Mesodermal cell (in vitro differentiated cells): ENCODE data around the gene KIF1A.
"Not testable (repeated sequence)": the region's sequence is repeated elsewhere in the genome, so short reads cannot be mapped to it uniquely, and the experiment has no call there.

Source experiments
- H3K27ac ChIP-seq: 2 replicates; pipeline ENCODE4 v1.7.0; 2013; ENCODE audit warnings: mild to moderate bottlenecking, low read depth, low read length, moderate library complexity; ENCODE audit not compliant: severe bottlenecking
- H3K36me3 ChIP-seq: 2 replicates; pipeline ENCODE4 v1.7.1; 2013; ENCODE audit warnings: mild to moderate bottlenecking, low read length, moderate library complexity; ENCODE audit not compliant: control insufficient read depth, insufficient read depth
- H3K4me1 ChIP-seq: one replicate; pipeline ENCODE4 v1.7.1; 2013; ENCODE audit warnings: mild to moderate bottlenecking, low read length; ENCODE audit not compliant: insufficient read depth, control insufficient read depth, poor library complexity, severe bottlenecking
- H3K4me3 ChIP-seq: 2 replicates; pipeline ENCODE4 v1.7.0; 2013; ENCODE audit warnings: low read length, control low read depth, mild to moderate bottlenecking; ENCODE audit not compliant: insufficient read depth, poor library complexity, severe bottlenecking; ENCODE audit errors: extremely low read depth
- H3K9me3 ChIP-seq: 2 replicates; pipeline ENCODE4 v1.7.1; 2013; ENCODE audit warnings: mild to moderate bottlenecking, low read length, moderate library complexity; ENCODE audit not compliant: control insufficient read depth
- WGBS, 2 experiments: methylation state at CpG; one replicate each; pipeline ENCODE4 v1.1.5; 2013; ENCODE audit warnings: missing lambda C conversion rate in 2 of 2; ENCODE audit not compliant: insufficient coverage in 2 of 2; 5-methylcytosine and 5-hydroxymethylcytosine counted together

KIF1A gene

GRCh38 chr2:240782221-240782885 is 37.7 kb downstream of the KIF1A start:
- 89 to 95% methylated on average over 15 to 29 of the region's 43 CpGs for WGBS, 2 experiments
- H3K27ac ChIP-seq = no peak overlapping the region
- no peaks in the 10 kb centered on the region for H3K9me3 ChIP-seq
- H3K36me3 ChIP-seq = no peaks in the 10 kb centered on the region
- H3K4me1 ChIP-seq = no peaks in the 10 kb centered on the region
- no peak overlapping the region for H3K4me3 ChIP-seq

GRCh38 chr2:240781471-240782220 is 38.4 kb downstream of the KIF1A start:
- H3K4me1 ChIP-seq = no peaks in the 10 kb centered on the region
- WGBS, 2 experiments = 95% methylated on average over 56 to 58 of the region's 58 CpGs

GRCh38 chr2:240780023-240780700 is 39.9 kb downstream of the KIF1A start:
- H3K9me3 ChIP-seq = no peaks in the 10 kb centered on the region
- H3K4me1 ChIP-seq = no peaks in the 10 kb centered on the region
- no peaks in the 10 kb centered on the region for H3K36me3 ChIP-seq
- 91% methylated on average over 39 of the region's 39 CpGs for WGBS, 2 experiments
- H3K4me3 ChIP-seq = no peak overlapping the region
- no peak overlapping the region for H3K27ac ChIP-seq

More at GRCh38 chr2:240781471-240782220, 38.4 kb downstream of the KIF1A start:
- Histone ChIP-seq H3K9me3 (no peaks in the 10 kb centered on the region), H3K4me3 (no peak overlapping the region), H3K36me3 (no peaks in the 10 kb centered on the region), H3K27ac (no peak overlapping the region)

- not testable (repeated sequence) for H3K9me3 ChIP-seq, H3K4me1 ChIP-seq, H3K36me3 ChIP-seq, H3K4me3 ChIP-seq, H3K27ac ChIP-seq
- 98% methylated on average over 6 of the region's 6 CpGs for WGBS, 2 experiments
These were observed 40.7 kb downstream of the KIF1A start for GRCh38 chr2:240779250-240779832.

- no peaks in the 10 kb centered on the region for H3K4me1 ChIP-seq
- H3K4me3 ChIP-seq = no peak overlapping the region
- H3K9me3 ChIP-seq = no peaks in the 10 kb centered on the region
- no peak overlapping the region for H3K27ac ChIP-seq
- WGBS, 2 experiments = 89 to 95% methylated on average over 12 to 25 of the region's 26 CpGs
- H3K36me3 ChIP-seq = no peaks in the 10 kb centered on the region
These were observed 41.6 kb downstream of the KIF1A start for GRCh38 chr2:240778426-240778825.

- WGBS, 2 experiments = 91 to 92% methylated on average over 46 to 49 of the region's 49 CpGs
- Histone ChIP-seq H3K27ac (no peak overlapping the region), H3K36me3 (no peaks in the 10 kb centered on the region), H3K4me3 (no peak overlapping the region), H3K9me3 (no peaks in the 10 kb centered on the region), H3K4me1 (no peaks in the 10 kb centered on the region)
These were observed 42.4 kb downstream of the KIF1A start for GRCh38 chr2:240777456-240778212.

GRCh38 chr2:240775905-240776304 is 44.1 kb downstream of the KIF1A start:
- Histone ChIP-seq H3K9me3 (no peaks in the 10 kb centered on the region), H3K27ac (no peak overlapping the region), H3K4me3 (no peak overlapping the region), H3K4me1 (no peaks in the 10 kb centered on the region), H3K36me3 (no peaks in the 10 kb centered on the region)
- WGBS, 2 experiments = 92 to 94% methylated on average over 8 of the region's 8 CpGs

- H3K4me3 ChIP-seq = no peak overlapping the region
- H3K9me3 ChIP-seq = no peaks in the 10 kb centered on the region
- H3K36me3 ChIP-seq = no peaks in the 10 kb centered on the region
- no peaks in the 10 kb centered on the region for H3K4me1 ChIP-seq
- WGBS, 2 experiments = 85 to 92% methylated on average over 4 to 5 of the region's 9 CpGs
- no peak overlapping the region for H3K27ac ChIP-seq
These were observed 45.2 kb downstream of the KIF1A start for GRCh38 chr2:240774856-240775255.

- Histone ChIP-seq H3K4me1 (peaks cover 9% of the 10 kb centered on the region), H3K27ac (no peak overlapping the region), H3K36me3 (peaks cover 7% of the 10 kb centered on the region), H3K9me3 (no peaks in the 10 kb centered on the region), H3K4me3 (no peak overlapping the region)
- WGBS, 2 experiments = 88 to 98% methylated on average over 6 to 7 of the region's 7 CpGs
These were observed 50.9 kb downstream of the KIF1A start for GRCh38 chr2:240769096-240769495.

- WGBS, 2 experiments = 96 to 98% methylated on average over 5 of the region's 7 CpGs
- Histone ChIP-seq H3K36me3 (peaks cover 7% of the 10 kb centered on the region), H3K4me1 (peaks cover 9% of the 10 kb centered on the region)
These were observed 51.8 kb downstream of the KIF1A start for GRCh38 chr2:240768216-240768615.

More at GRCh38 chr2:240768216-240768615, 51.8 kb downstream of the KIF1A start:
- H3K9me3 ChIP-seq = no peaks in the 10 kb centered on the region
- no peak overlapping the region for H3K27ac ChIP-seq
- no peak overlapping the region for H3K4me3 ChIP-seq
